Measurements from ENCODE around the gene ACSL6. TPM values are rescaled to one million over a fixed set of nuclear protein-coding genes. Genes with fewer than 3 reads are reported as not detected.

The ACSL6 gene, protein sequence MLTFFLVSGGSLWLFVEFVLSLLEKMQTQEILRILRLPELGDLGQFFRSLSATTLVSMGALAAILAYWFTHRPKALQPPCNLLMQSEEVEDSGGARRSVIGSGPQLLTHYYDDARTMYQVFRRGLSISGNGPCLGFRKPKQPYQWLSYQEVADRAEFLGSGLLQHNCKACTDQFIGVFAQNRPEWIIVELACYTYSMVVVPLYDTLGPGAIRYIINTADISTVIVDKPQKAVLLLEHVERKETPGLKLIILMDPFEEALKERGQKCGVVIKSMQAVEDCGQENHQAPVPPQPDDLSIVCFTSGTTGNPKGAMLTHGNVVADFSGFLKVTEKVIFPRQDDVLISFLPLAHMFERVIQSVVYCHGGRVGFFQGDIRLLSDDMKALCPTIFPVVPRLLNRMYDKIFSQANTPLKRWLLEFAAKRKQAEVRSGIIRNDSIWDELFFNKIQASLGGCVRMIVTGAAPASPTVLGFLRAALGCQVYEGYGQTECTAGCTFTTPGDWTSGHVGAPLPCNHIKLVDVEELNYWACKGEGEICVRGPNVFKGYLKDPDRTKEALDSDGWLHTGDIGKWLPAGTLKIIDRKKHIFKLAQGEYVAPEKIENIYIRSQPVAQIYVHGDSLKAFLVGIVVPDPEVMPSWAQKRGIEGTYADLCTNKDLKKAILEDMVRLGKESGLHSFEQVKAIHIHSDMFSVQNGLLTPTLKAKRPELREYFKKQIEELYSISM
- 0.66 TPM in 1 of 2 replicates, not detected in the other for total RNA-seq

DNA sequence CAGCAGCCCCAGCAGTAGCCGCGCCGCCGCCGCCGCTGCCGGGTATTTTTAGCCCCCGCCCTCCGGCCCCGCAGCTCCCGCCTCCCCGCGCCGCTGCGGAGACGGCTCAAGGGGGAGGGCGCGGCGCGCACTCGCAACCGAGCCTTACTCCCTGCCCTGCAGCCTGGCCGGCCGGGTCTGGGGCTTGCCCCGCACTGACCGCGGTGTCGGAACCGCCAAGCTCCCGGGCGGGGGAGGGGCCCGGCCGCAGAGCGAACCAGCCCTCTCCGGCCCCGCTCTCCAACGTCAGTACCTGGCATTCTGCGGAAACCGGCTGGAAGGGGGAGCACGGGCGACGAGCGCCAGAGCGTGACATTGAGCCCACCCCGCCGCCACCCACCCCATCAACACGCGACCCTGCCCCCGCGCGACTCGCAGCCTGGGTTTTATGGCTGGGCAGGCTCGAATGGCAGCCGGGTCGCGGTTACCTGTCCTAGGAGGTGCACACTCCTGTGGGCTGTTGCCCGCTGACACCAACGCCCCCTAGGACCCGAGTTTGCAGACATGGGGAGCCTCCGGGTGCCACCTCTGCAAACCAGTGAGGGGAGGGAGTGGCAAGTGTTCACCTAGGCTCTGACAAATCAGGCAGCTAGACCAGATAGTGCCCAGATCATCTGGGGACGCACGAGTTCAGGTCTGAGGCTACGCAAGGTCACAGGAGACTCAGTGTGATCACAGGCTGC lies at the start of gene ACSL6:
Gene ACSL6, minus strand, starts transcription at position 37 of the 722 bp plus-strand sequence. CDS start 105 bp downstream, outside the sequence.

DNA sequence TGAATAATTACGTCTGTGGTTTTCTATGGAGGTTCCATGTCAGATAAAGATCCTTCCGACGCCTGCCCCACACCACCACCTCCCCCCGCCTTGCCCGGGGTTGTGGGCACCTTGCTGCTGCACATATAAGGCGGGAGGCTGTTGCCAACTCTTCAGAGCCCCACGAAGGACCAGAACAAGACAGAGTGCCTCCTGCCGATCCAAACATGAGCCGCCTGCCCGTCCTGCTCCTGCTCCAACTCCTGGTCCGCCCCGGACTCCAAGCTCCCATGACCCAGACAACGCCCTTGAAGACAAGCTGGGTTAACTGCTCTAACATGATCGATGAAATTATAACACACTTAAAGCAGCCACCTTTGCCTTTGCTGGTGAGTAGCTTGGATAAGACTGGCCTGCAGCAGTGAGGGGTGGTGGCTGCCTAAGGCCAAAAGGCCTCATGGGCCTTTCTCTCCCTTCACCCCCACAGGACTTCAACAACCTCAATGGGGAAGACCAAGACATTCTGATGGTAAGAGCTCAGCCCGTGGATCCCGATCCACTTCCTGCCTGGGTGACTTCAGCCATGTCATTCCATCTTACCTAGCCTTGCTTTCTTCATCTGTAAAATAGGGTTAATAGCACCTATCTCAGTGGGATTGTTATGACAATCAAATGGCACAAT lies 49.2 kb upstream of the ACSL6 start, which contains the start of gene IL3:
Gene IL3, plus strand, starts transcription at position 155 of the 661 bp plus-strand sequence. Its CDS starts 52 bp downstream, at position 207.

DNA sequence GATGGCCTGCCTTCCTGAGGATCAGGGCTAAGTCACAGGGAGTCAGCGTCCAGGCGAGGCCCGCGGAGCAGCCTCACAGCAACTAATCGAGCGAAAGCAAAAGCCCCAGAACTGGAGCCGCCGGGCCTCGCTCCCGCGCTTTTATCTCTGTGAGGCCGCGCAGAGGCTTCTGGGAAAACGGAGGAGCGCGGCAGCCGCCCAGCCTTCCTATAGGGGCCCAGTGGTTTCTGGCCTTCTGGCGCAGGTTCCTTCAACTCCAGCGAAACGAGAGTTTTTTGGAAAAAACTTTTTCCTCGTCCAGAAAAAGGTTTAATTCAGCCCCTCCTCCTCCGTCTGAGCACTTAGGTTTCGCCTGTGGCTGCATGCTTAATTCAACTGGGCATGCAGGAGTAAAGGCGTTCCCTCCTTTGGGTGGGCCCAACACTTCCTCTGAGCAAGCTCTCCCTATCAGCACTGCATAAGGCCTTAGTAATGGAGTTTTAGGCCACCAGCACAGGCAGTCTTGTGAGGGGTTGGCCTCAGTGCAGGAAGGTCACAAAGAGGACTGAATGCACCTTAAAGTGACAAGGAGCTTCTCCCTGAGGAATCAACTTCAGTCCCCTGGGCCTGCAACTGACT lies 65.8 kb downstream of the ACSL6 start, which contains the start of gene MEIKIN:
Gene MEIKIN, minus strand, starts transcription at position 113 of the 618 bp plus-strand sequence. CDS start 158 bp downstream, outside the sequence.

Other genes with a start within 250 kb of the ACSL6 start
- gene FNIP1, start 214.6 kb downstream of the ACSL6 start, total RNA-seq, result 88.3 and 107 TPM in 2 replicates
- not detected in 2 replicates for gene MEIKIN, start 66.0 kb downstream of the ACSL6 start, total RNA-seq
- gene IL3, start 49.0 kb upstream of the ACSL6 start, total RNA-seq, result not detected in 2 replicates
- gene CSF2, start 62.1 kb upstream of the ACSL6 start, total RNA-seq, result 0.17 TPM in 1 of 2 replicates, not detected in the other
- 225 and 590 TPM in 2 replicates for gene P4HA2, start 216.2 kb upstream of the ACSL6 start, total RNA-seq
- gene PDLIM4, start 246.0 kb upstream of the ACSL6 start, total RNA-seq, result 43.3 and 96.6 TPM in 2 replicates

Data from smooth muscle cell of trachea (primary cell).